H1 (cell line): ENCODE results near the gene SSC5D. TPM values are rescaled to one million over a fixed set of nuclear protein-coding genes. Genes with fewer than 3 reads are reported as not detected.

Experiments used
- KDM1A ChIP-seq: fragments of 200-600, 300-600 bp; sonication (generic); IDR thresholded peaks from 2 replicates; pipeline ENCODE4 v1.7.1; 2016; ENCODE audit warnings: mild to moderate bottlenecking, low read length, borderline replicate concordance
- polyA plus RNA-seq, 7 experiments: library from polyadenylated mRNA; depleted of rRNA in 3 of 7; stranded (reverse) in 5 of 7; unstranded in 2 of 7; fragments of >200 nt in 5 of 7; fragments of 200-250 nt in 2 of 7; gene quantifications; 1 replicate in 5 of 7; 2 replicates in 1 of 7; 4 replicates in 1 of 7; pipeline versions ENCODE4 v1.2.1 to v1.2.3, GENCODE V29; 2011 to 2013; ENCODE audit warnings: missing spikeins in 2 of 7, mixed read lengths in 2 of 7
- total RNA-seq: library from RNA; stranded (reverse); fragmentation: NEBNext Ultra II Directional; extraction: Animal tissue kit (Norgen Biotek cat#: 25700); gene quantifications from 2 replicates; pipeline ENCODE4 v1.2.1, GENCODE V29; 2021

The SSC5D gene
- total and polyA plus RNA-seq, 2 of the 8 experiments (the other 6 are each of a cell fraction or from before 2014, with no cell fraction given), result 0.39 to 1.7 TPM

GRCh38 chr19:55529636-55530234 lies 41.5 kb downstream of the SSC5D start (continued):
- TF ChIP-seq KDM1A, result no peak
